Activated CD4-positive, alpha-beta T cell treated with anti-CD3 and anti-CD28 coated beads for 48 hours (primary cell): ENCODE results near the gene FAT1.

Experiments used
- DNase-seq: peaks from one replicate; pipeline ENCODE4 v3.0.0-alpha.2; 2020

Gene FAT1

DNA sequence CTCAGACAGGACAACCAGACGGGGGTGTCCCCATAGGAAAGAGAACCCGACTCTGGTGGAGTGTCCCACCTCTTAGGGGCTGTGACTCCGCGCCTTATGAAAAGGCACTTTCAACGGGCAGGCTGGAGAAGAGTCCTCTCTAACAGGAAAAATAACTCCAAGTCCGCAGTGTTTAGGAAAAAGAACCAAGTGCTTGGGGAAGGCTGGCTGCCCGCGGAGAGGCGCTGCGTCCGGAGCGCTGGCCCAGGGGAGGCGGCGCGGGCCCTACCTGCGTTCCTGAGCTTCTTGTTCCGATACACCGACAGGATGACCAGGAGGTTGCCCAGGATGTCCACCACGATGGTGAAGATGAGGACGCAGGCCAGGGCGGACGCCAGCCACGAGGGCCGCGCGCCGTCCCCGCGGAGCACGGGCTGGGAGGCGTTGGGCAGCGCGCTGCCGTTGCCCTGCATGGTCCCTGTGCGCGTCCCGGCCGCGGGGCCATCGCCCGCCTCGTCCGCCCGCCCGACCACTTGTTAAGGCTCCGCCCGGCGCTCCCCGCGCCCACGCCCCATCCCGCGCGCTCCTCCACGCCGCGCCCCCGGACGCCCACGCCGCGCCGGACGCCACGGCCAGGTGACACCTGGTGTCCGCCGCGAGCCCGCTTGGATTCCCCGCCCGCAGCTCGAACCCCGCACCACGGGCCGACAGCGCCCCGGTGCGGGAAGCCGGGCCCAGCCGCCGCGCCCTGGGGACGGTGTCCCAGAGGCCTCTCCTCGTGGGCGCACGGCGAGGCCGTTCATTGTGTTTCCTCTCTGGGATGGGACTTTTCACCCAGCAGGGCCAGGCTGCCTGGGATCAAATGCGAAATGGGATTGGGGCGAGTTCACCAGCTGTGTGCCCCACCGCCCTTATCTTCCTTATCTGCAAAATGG, 168.5 kb downstream of the FAT1 start, which contains the start of gene MTNR1A:
Gene MTNR1A (minus strand): TSS at position 654 of the 914 bp plus-strand sequence. CDS start 202 bp downstream, at position 452.
- DNase-seq = no peak

DNA sequence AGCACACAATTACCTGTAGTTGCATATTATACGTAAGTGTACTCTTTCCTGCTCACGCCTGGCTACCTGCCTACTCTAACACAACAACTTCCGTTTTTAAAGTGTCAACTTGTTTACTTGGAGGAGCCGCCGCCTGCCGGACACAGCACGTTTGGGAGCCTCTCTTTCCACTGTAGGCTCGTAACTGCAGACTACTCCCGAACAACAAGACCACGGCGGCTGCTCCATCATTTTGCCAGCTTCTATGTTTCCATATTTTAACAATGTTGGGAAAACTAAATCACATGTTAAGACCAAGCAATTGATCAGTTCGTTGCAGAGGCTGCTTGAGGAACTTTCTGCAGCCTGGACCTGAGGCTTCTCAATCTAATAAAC, 169.1 kb downstream of the FAT1 start:
- no peak for DNase-seq

DNA sequence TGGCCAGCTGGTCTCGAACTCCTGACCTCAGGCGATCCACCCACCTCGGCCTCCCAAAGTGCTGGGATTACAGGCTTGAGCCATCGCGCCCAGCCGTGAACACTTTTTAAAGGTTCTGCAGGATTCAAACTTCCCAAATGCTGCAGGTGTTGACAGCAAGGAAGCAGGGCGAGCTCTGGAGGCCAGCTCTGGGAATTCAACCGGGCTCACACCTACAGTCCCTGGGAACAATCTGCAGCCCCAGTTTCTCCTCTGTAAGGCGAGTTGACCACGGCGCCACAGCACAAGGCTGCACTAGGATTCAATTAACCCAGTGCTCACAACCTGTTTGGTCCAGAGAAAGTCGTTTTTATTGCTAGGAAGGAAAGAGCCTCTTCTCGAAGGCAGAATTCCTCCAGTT, 169.9 kb downstream of the FAT1 start:
- DNase-seq = no peak

DNA sequence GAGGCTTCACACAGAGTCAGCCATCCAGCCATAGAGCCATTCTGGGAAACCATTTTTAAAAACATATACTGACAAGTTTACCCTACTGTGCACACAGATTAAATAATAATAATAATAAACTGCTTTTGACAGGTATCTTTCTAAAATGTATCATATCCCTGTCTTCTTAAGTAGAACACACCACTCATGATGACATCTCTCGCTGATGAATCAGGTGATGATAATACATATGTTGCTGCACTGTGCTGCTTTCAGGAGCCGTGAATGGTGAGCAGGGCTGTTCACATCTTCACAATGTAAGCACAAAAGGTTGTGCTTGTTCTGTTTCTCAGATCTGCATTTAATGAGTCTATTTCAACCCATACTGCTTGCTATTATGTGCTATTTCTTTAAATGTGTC, 171.8 kb downstream of the FAT1 start:
- DNase-seq = no peak

DNA sequence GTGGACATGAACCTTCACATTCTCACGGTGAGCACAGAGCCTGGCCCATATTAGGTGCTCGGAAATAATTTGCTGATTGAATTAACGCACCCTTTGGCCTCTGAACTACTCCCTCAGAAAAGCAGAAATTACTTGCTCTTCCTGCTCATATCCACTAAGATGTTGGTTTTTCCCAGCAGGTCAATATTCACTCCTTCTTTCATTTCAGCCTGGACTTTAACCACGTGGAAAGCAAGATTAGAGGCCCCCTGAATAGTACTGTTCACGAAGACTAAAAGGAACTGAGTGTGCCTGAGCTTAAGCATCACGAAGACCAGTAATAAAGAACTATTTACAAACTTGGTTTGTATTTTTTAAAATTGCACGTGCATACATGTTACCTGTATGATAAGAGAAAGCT, 178.2 kb downstream of the FAT1 start:
- no peak for DNase-seq

DNA sequence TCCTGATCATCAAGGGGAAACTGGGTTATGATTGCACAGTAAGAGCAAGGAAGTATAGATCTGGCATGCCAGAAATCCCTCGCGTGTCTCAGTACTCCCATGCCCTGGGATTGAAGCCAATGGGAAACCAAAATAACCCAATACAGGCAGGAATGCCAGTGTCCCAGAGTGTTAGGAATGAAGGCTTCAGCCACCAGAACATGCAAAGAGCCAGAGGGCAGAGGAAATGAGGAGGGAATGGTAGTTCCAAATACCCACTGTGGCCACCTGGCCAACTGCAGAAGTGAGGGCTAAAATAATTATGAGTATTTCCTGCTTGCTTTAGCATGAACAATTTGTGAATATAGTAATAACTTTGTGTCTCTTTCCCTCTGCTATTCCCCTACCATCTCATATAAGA, 180.4 kb downstream of the FAT1 start:
- no peak for DNase-seq

DNA sequence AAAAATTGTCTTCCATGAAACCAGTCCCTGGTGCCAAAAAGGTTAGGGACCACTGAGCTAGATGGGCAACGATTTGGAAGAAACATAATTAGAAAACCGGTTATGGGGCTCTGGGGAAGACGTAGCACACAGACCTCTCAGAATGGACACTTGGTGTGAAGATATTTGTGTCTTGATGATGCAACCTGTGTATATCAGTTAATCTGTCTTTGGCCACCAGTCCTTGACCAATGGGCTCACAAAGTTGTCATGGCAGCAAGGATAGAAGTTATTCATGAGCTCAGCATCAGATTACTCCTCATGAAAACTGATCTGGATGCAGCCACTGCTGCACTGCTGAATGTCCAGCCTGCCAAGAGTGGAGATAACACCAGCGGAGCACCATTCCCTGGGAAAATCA, 181.9 kb downstream of the FAT1 start:
- no peak for DNase-seq

DNA sequence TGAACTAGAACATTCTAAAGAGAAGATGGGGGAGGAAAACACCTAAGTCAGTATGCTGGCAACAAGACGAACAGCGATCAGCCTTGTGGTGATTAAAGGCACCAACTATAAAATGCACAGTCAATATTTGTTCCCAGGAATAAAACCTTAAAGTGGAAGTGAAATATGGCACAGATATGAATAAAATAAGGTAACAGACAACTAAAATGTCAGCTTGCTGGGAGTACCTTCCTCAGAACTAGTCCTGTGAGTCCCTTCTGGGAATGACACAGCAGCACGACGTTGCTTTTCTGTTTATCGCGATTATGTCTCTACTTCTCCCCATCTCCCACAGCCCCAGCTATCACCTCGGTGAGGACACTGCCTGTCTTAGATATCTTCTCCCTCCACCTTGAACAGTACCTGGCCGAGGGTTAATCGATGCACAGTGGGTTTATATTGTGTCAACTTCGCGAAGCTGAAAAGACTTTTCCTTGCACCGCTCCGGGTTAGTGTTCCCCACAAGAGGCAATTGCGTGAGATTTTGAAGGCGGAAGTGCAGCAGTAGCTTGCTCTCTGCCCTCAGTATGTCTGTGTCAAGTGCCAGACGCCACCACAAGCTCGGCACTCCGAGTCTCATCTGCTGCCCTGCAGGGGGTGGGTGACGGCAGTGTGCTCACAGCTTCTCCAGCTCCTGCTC, 185.7 kb downstream of the FAT1 start:
- no peak for DNase-seq
